Iris pigment epithelial cell (primary cell): ENCODE measurements around the gene CACNA1C.

ENCODE experiments used
- DNase-seq: peaks from one replicate; pipeline ENCODE4 v3.0.0-alpha.2; 2011; ENCODE audit warnings: low read depth

Gene CACNA1C

DNA sequence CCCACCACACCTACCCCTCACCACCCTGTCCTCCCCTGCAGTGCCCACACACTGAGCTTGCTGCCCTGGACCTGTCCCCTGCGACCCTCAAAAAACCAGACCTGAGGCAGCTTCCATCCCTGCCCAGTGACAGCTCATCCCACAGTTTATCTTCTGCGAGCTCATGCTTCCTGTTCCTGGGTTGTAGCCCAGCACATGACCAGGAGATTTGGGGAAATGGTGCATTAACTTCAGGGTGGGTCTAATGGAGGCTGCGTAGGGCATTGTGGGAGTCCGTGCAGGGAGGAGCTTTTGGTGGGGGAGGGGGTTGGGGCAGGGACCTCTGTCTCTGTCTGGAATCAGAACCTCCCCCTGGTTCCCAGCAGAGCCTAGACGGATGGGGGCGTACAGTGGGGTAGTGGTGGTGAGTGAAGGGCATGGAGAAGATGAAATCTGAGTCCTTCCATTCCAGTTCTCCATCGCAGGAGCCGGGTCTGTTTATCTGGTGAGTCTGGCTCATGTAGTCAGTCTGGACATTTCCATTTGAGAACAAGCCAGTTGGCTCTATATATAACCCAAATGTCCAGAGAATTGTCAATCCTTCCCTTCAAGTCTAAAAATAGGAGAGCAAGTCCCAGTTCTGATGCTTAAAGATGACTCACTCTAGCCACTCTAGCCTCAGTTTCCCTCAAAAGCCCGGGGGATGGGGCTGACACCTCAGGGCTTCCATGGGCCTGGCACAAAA is 270.9 kb downstream of the CACNA1C start:
- DNase-seq, result no peak

DNA sequence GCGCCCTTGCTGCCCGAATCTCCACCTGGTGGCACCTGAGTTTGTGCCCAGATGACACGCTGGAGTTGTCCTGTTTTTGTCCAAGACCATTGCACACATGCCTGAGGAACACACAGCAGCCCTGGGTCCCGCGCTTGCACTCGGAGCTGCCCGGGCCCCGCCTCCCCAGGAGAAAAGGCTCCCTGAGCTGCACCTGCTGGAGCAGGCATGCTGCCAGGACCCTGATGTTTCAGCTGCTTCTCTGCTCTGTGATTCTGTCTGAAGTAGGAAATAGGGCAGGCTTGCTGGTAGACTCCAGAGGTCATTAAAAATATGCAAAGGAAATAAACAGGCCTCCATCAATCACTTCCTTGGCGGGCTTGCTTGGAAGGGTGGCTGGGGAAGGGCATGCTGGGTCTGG is 271.6 kb downstream of the CACNA1C start:
- DNase-seq, result no peak

DNA sequence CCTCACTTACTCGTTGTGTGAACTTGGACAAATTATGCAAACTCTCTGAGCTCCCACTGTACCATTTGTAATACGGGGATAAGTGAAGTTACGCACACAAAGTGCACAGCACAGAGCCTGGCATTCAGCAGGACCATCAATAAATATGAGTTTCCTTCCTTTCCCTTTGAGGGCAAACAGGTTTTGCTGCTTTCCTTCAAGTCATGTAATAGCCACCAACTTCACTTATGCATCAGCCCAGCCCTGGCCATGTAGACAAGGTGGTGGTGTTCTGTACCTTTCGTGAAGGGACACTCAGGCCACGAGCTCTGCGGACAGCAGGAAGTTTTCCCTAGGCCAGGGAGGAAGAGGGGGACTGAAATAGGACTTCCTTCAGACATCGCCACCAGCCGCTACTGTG is 272.7 kb downstream of the CACNA1C start:
- DNase-seq, result no peak

DNA sequence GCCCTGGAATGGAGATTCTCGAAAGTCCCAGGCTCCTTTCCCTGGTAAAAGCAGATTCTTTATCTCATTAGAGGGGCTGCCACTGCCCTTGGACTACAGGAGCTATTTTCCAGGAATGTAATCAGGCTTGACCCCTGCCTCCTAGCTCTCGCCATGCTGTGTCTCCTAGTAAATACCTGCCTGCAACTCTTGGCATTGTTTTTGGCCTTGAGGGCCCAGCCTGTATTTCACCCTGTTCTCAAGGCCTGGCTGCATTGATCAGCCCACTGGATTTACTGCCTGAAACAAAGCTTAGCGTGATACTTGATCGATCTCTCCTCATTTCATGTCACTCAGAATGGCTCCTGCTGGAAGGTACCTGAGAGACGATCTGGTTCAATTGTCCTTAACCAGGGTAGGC is 273.7 kb downstream of the CACNA1C start:
- DNase-seq, result no peak

DNA sequence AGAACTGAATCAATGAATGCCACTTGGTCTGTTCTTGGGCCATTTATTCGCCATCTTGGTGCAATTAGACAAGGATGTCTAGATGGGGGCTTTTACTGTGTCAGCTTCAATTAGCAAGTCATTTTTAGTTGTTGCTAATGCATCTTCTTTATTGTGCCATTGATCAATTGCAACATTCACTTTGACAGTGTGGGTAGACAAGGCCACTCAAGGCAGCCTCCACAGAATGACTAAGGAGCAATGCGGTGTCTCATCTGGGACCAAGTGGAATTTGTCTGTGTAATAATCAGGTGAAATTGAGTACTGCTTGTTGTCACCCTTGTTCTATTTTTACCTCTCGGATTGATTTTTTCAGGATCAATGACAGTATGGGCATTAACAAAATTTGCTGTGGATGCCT is 275.9 kb downstream of the CACNA1C start:
- no peak for DNase-seq

DNA sequence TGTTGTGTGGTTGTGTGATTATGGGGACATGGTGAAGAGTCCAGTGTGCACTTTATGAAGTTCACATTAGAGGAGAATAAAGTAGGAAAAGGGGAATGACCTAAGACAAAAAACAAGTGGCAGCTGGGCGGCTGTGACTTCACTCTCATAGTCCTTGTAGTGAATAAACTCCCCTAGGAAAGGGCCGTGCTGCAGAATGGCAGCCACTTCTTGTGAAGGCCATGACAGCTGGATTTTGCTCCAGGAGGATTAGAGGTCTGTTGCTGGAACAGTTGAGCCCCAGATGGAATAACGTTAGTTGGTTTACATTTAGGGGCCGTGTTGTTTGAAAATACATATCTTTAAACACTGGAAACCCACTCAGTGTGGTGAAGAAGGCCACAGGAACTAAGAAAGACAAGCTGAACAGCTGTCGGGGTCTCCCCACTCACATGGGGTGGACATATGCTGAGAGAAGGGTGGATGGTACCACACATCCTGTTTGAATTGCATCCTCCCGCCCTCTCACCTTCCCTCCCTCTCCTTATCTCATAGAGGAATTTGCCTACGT is 276.9 kb downstream of the CACNA1C start:
- DNase-seq, result no peak

DNA sequence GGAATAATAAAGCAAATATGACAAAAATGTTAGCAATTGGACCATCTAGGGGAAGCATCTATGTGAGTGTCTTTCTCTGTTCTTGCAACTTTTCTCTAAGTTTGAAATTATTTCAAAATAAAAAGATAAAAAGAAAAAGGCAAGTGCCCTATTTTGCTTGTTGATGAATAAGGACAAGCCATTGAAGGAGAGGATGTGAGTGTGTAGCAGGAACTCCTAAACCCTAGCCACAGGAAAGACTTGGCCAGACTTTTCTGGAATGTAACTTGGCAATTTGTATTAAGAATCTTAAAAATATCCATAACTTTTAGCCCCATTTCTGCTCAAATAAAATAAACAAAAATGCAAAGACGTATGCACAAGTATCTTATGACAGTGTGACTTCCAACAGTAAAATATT is 279.4 kb downstream of the CACNA1C start:
- peak; percentile 39 for DNase-seq

DNA sequence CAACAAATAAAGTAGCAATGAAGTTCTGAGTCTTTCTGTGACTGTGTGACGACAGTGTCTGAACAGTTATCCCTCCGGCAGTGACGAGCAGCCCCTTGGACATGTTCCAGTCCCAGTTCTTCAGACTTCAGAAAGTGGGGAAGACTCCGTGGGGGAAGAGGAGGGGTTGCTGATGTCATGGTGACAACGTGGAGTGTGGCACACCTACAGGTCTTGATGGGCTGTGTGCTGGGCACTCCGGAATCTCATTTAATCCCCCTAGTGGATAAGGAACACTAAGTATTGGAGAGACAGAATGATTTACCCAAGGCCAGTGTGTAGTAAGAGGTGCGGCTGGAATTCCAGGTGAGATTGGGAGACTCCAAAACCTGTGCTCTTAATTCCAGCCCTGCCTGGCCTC is 280.2 kb downstream of the CACNA1C start:
- DNase-seq, result peak; percentile 59

DNA sequence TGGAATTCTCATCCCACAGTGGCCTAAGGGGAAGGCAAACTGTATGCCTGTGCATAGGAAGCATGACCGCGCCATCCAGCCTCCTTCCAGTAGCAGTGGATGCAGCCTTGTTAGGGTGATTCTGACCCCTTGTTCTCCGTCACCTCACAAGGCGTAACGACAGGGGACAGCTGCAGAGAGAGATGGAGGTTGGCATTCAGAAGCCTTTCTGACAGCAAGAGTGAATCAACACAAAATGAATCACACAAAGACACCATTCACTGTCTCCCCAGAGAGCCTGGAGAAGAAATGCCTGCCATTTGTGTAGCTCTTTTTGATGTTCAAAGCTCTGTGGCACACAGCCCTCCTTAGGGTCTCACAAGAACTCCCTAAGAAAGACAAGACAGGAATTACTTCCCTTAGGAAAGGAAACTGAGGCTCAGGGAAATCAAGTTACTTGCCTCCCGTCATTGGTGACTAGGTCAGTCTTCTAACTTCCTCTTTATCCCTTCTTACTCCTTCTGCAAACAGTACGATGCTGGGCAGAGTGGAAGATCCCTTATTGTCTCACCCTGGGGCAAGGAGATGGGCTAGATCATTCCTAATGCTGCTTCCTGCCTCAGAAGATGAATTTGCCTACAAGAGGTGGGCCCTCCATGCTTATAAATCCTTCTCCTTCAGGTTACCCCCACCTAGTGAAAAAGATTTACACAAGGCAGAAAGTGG is 280.9 kb downstream of the CACNA1C start:
- no peak for DNase-seq

DNA sequence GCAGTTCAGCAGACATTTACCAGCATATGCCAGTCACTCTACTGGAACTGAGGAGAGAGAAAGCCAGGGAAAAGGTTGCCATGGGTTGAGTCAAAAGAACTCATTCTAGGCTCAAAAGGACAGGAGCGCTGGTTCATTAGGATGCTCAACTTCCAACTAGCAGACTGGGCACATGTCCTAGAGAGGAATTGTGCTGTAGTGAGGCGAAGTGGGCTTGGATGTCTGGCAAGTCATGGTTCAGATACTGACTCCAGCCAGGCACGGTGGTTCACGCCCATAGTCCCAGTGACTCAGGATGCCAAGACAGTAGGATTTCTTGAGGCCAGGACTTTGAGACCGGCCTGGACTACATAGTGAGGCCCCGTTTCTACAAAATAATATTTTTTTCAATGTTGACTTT is 281.5 kb downstream of the CACNA1C start:
- DNase-seq, result no peak

DNA sequence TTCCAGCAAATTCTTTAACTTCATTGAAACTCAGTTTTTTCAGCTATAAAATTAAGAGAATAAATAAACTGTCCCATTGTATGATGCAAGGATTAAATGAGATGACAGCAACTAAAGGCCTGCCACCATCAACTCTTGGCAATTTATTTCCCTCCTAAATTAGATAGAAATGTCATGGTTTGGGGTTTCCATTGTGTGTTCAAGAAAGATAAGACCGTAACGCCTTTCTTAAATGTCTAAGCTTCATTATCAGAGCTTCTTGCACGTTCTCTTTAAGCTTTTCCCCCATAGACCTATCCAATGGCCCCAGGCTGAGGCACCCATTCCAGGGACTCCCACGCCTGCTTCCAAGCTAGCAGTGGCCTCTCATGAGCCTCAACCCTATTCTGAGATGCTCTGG is 281.9 kb downstream of the CACNA1C start:
- no peak for DNase-seq

DNA sequence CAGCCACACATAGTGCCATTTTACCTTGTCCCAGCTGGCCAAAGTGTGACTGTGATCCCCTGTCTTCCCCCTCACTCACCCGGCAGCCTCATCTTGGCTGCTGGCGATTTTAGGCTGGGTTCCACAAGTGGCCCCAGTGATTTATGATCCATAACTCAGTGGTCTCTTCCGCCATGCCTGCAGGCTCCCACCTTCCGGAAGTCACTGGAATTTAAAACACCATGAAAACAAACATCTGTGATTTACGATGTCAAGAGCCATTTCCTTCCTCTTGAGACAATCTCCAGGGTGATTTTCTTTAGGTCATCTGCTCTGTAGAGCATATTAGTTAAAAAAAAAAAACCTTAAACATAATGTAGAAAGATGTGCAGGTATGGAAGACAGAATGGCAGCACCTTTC is 282.3 kb downstream of the CACNA1C start:
- no peak for DNase-seq

DNA sequence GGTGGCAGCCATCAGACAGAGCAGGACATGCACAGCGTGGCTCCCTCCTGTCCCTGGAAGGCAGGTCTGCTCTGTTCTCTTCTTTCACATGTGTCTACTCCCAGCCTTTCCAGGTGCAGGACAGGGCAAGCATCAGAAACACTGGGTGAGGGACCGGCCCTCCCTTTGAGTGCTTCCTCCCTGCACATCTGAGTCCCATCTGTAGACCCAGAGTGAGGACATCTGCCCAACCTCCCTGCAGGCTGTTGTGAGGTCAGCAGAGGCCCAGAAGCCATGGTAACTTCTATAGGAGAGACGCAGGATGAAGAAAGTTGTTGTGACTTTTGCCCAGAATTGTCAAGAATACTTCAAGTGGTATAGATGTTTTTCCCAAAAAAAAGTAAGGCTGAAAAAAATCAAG is 282.7 kb downstream of the CACNA1C start:
- no peak for DNase-seq

DNA sequence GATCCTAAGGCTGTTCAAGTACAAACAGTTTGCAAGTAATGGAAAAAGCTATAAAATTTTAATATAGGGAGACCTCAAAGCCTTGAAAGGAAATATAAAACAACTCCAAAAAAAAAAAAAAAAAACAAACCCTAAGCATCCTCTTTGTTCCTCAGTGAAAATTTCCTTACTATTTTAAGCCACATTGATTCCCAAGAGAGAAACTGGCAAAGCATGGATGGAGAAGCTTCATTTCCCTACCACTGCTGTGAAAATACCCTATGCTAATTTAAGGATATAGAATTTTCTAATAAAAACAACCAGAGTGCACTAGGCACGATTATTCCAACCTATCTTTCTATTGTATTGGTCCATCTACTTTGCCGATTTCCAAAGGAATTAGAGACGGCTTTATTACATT is 283.1 kb downstream of the CACNA1C start:
- DNase-seq, result no peak

DNA sequence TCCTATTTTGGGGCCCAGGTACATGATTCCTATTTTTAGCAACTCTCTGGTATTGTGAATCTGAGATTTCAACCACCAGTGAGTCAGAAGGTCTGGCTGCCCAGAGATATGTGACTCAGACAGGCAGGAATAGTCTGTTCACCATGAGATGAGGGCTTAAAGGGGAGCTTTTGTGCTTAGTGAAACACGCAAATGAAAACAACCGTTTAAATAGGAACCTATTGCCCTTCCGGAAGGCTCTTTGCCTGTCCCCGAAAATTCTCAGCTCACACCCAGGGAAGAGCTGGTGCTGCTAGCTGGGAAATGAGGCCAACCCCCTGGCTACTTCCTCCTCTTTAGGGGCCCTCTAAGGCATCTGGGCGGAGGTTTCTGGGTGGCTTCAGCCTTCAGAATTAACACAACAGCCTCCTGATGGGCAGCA is 283.6 kb downstream of the CACNA1C start:
- peak; percentile 98 for DNase-seq

DNA sequence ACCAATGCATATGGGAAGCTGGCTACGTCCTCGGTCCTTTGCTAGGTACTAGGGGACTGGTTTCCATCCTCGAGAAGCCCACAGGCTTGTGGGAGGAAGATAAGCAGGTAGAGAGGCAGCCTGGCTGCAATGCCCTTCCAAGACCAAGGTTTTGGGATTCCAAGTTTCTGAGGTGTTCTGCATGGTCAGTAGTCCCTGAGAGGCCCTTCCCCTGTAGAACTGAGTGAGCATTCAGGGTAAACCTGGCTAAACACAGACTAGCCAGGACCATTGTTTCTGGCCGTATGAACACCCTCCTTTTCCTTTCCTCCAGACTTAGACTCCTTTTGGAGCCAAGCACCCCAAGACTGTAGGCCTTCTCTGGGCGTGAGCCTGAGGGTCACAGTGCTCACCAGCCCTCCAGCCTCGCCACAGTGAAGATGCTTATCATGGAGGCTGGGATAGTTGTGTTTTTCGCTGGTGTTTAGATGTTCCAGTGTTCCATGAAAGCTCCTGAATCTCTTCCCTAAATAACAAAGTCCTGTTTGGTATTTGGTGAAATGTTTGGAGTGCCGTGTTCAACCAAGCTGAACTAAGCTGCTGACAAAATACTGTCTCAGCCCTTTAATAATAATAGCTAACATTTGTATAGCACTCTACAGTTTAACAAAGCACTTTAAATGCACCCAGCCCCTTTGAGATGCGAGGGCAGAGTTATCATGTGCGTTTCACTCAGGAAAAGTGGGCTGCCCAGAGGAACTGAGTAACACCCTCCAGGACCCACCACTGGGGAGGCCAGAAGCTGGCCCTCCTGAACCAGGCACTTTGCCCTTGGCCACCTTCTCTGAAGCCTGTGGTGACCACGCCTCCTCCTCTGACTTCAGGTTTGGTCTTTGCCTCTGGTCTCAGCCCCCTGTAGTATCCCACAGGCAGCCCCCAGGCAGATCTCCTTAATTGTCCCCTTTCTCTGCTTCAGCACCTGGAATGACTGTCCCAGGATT is 284.5 kb downstream of the CACNA1C start:
- no peak for DNase-seq

DNA sequence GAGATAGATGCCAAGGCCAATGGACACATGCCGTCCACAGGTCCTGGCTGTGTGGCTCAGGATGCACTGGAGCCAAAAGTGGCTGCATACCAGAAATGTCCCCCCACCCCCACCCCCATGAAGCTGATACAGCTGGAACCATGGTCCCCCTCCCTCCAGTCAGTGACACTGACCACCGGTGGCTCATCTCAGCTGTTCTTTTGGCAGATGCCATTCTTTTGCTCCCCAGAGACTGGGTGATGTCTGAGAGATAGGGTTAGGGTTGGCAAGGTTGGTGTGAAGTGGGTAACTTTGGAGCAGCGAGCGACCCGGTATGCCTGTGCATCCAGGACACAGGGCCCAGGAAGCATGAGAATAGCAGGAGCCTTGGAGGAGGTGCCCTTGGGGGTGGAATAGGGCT is 285.6 kb downstream of the CACNA1C start:
- no peak for DNase-seq

DNA sequence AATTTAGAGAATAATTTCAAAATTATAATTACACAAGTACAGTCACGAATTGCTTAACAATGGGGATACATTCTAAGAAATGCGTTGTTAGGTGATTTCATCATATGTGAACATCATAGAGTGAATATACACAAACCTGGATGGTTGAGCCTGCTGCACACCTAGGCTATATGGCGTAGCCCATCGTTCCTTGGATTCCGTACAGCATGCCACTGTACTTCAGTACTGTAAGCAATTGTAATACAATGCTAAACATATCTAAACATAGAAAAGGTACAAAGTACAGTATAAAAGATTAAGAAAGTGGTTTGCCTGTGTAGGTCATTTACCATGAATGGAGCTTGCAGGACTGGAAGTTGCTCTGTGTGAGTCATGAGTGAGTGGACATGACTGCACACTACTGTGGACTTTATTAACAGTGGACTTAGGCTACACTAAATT is 286.2 kb downstream of the CACNA1C start:
- peak; percentile 93 for DNase-seq

DNA sequence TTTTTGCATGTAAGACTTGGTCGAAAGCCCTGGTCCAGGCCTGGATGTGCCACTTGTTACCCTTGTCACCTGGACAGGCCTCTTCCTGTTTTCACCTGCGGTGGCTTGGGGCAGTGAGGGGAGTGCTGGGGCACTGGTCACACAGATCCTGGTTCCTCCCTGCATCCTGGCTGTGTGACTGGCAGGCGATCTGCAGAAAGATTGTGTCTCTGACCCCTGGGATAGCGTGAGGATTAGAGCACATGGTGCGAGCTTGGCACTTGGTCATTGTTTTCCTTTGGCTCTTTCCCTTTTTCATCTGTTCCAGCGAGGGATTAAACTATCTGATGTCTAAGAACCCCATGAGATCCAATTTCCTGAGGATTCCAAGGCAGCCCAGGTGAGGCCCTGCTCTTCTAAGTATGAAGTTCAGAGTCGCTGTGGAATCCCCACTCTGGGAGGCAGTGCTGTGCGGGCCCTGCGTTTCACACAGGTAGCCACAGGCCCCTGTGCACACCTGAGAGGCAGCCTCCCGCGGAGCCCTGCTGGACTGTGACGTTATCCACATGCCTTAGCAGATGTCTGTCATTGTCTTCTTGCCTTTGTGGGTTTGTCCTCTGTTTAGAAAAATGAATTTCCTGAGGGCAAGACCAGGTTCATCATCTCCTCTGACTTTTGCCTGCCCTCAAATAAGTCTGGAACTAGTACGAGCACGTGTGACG is 288.4 kb downstream of the CACNA1C start:
- DNase-seq, result no peak

DNA sequence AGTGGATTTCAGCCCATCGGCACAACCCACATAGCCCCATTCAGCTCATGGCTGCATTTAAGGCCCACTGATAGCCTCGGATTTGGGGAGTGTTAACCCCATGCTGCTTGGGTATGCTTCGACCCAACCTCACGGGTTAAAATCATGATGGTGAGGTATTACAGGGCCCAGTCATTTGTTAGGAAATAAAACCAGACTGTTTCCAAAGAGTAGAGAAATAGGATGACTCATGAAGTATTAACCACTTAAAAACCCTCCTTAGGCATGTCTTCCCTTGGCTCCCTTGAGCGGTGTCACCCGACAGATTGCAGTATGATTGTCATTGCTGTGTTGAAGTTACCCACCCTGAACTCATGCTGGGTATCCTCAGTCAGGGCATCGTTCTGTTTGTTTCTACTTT is 289.1 kb downstream of the CACNA1C start:
- peak; percentile 88 for DNase-seq

DNA sequence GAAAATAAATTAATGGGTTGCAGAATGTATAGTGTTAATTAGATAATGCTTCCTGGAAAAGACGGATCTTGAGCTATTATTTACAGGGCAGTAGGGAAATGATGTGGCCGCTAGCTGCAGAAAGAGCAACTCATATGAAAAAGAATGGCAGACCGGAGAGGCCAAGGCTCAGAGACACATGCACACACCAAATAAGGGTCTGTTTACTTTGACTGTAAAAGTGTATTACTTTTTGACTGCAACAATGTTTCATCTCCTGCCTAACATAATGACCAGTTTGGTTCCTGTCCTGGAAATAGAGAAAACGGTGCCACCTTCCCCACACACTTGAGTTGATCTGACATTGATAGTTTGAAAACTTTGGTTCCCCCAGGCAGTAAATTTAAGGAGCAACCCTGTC is 290.9 kb downstream of the CACNA1C start:
- DNase-seq, result no peak

DNA sequence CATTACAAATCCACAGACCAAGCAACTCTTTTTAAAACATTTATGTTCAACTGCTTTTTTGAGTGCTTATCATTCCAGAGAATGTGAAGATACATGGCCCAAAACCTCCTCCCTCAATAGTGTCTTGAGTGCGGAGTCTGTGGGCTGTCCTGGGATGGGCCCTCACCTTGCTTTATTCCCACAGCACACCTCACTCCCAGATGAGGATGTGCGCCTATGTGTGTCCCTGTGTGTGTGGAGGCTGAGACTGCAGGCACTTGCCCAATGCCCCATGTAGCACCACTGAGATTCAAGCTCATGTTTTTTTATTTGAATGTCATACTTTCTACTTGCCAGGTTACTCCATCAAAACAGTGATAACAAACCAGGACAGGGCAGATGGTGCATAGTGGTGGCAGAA is 291.7 kb downstream of the CACNA1C start:
- DNase-seq, result no peak
